GM12878 (cell line): ENCODE data around the gene STK11. TPM values are rescaled to one million over a fixed set of nuclear protein-coding genes. Genes with fewer than 3 reads are reported as not detected.

Experiments
- CEBPB ChIP-seq, 2 experiments: fragments of 150-350 bp in 1 of 2; IDR thresholded peaks; 2 replicates each; pipeline ENCODE4 v1.6.1; 2012 to 2014; ENCODE audit warnings: low read depth in 2 of 2, low read length in 2 of 2, borderline replicate concordance in 1 of 2, inconsistent platforms in 1 of 2
- CHD2 ChIP-seq: IDR thresholded peaks from 2 replicates; pipeline ENCODE4 v1.6.1; 2011; ENCODE audit warnings: low read depth, low read length, improper control_type of control experiment, borderline replicate concordance
- CHD4 ChIP-seq: fragments of 200-600 bp; sonication (generic); IDR thresholded peaks from 2 replicates; pipeline ENCODE4 v1.6.1; 2016; ENCODE audit warnings: mild to moderate bottlenecking
- CREB1 ChIP-seq: IDR thresholded peaks from 2 replicates; pipeline ENCODE4 v1.6.1; 2012; ENCODE audit warnings: low read depth, mild to moderate bottlenecking, inconsistent platforms
- ESRRA ChIP-seq: IDR thresholded peaks from 2 replicates; pipeline ENCODE4 v1.6.1; 2012; ENCODE audit warnings: mild to moderate bottlenecking, low read length, improper control_type of control experiment
- HCFC1 ChIP-seq: fragments of 150-350 bp; IDR thresholded peaks from 2 replicates; pipeline ENCODE4 v1.6.1; 2014; ENCODE audit warnings: low read length
- NFYA ChIP-seq: IDR thresholded peaks from 2 replicates; pipeline ENCODE4 v1.6.1; 2011; ENCODE audit warnings: low read depth, mild to moderate bottlenecking, low read length, improper control_type of control experiment, borderline replicate concordance
- RUNX3 ChIP-seq: IDR thresholded peaks from 2 replicates; pipeline ENCODE4 v1.6.1; 2012; ENCODE audit warnings: low read length, inconsistent platforms
- USF2 ChIP-seq: IDR thresholded peaks from 2 replicates; pipeline ENCODE4 v1.6.1; 2011; ENCODE audit warnings: low read depth, low read length, improper control_type of control experiment, borderline replicate concordance
- ZBED1 ChIP-seq: IDR thresholded peaks from 2 replicates; pipeline ENCODE4 v1.6.1; 2016; ENCODE audit warnings: borderline replicate concordance
- ZBTB4 ChIP-seq: fragments of 450-650 bp; formaldehyde crosslinking; IDR thresholded peaks from 2 replicates; pipeline ENCODE4 v1.4.0; 2022; ENCODE audit warnings: mild to moderate bottlenecking, moderate library complexity
- polyA plus RNA-seq, 11 experiments: library from polyadenylated mRNA; depleted of rRNA in 4 of 11; unstranded in 6 of 11; stranded (reverse) in 5 of 11; fragments of >200 nt; fragmentation: Nextera tagmentation in 4 of 11; fragmentation: Illumina TruSeq in 1 of 11; extraction: Ambion mirVana in 4 of 11; extraction: Trizol in 1 of 11; gene quantifications; 1 replicate in 1 of 11; 2 replicates in 10 of 11; pipeline versions ENCODE4 v1.2.1 to v1.2.3, GENCODE V29; 2011 to 2016; ENCODE audit warnings: inconsistent platforms in 2 of 11, missing spikeins in 2 of 11, low read depth in 1 of 11
- total RNA-seq, 4 experiments: library from RNA; depleted of rRNA in 3 of 4; stranded (reverse); fragments of >200 nt in 3 of 4; fragmentation: Illumina TruSeq in 1 of 4; extraction: Trizol in 1 of 4; gene quantifications; 2 replicates each; pipeline versions ENCODE4 v1.2.1 to v1.2.3, GENCODE V29; 2013 to 2021
- TF ChIP-seq, protein P1 (sequence below): fragments of 450-650 bp; IDR thresholded peaks from 2 replicates; pipeline ENCODE4 v1.6.1; 2018; ENCODE audit warnings: mild to moderate bottlenecking, low read depth, moderate library complexity; ENCODE audit not compliant: partially characterized antibody

Gene STK11
- total and polyA plus RNA-seq, 10 of the 15 experiments (the other 5 are each of a cell fraction or from before 2014, with no cell fraction given): 0.33 to 71.0 (median 23.8) TPM

DNA sequence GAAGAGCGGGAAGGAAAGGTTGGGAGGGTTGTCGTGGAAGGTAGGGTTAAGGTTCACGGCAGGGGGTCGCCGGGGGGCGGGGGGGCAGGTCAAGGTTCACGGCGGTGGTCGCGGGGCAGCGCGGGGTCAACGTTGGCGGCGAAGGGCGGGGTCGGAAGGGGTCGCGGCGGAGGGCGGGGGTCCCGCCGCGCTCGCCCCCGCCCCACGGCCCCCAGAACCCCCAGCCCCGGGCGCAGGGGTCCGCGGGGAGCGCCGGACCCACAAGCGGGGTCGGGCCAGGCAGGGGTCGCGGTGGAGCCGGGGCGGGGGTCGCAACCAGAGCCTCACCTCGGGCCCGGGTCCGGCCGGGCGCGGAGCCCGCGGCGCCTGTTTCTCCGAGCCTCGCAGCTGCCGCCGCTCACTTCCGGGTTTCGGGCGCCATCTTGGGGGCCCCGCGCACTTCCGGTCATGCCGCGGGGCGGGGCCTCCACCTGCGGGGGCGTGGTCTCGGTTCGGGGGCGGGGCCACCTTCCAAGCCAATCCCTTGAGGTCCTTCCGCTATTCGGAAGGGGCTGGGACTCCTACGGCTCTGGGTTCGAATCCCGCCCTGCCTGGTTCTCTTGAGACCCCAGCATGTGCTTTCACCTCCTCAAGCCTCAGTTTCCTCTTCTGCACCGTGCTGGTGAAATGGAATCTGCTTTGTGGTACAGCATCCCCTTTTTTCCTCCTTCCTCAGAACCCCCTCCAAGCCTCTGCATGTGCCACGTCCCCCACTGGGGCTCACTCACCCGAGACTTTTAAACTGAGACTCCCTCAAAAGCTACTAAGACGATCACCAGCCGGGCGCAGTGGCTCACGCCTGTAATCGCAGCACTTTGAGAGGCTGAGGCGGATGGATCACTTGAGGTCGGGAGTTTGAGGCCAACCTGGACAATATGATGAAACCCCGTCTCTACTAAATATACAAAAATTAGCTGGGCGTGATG, 31.5 kb upstream of the STK11 start, which contains the start of gene SBNO2 (continued):
- TF ChIP-seq RUNX3: no peak
- TF ChIP-seq CREB1: no peak
- no peak for TF ChIP-seq NFYA
- no peak for TF ChIP-seq CHD4
- TF ChIP-seq HCFC1: peak; percentile 47; the same call in 1 of the 2 replicates
- no peak for TF ChIP-seq ZBTB4 (CRISPR knock-in tag)
- peak; percentile 35 for TF ChIP-seq USF2
- TF ChIP-seq, protein P1, sequence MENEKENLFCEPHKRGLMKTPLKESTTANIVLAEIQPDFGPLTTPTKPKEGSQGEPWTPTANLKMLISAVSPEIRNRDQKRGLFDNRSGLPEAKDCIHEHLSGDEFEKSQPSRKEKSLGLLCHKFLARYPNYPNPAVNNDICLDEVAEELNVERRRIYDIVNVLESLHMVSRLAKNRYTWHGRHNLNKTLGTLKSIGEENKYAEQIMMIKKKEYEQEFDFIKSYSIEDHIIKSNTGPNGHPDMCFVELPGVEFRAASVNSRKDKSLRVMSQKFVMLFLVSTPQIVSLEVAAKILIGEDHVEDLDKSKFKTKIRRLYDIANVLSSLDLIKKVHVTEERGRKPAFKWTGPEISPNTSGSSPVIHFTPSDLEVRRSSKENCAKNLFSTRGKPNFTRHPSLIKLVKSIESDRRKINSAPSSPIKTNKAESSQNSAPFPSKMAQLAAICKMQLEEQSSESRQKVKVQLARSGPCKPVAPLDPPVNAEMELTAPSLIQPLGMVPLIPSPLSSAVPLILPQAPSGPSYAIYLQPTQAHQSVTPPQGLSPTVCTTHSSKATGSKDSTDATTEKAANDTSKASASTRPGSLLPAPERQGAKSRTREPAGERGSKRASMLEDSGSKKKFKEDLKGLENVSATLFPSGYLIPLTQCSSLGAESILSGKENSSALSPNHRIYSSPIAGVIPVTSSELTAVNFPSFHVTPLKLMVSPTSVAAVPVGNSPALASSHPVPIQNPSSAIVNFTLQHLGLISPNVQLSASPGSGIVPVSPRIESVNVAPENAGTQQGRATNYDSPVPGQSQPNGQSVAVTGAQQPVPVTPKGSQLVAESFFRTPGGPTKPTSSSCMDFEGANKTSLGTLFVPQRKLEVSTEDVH: no peak
- TF ChIP-seq ZBED1: peak; percentile 30; the same call in 1 of the 2 replicates
- TF ChIP-seq CEBPB (IDR thresholded peaks at IDR 0.05; ENCODE audit: borderline replicate concordance in 1 of 2, low read depth in 2 of 2, low read length in 2 of 2): no peak
- no peak for TF ChIP-seq ESRRA
- TF ChIP-seq CHD2: no peak
- TF ChIP-seq, all 136 proteins: peak for 45
